HS-27A (cell line): ENCODE data around the gene ITGBL1.

Experiments used
- DNase-seq: peaks from one replicate; pipeline ENCODE4 v3.0.0-alpha.2; 2012; ENCODE audit warnings: low read depth, missing footprints

ITGBL1 gene

GRCh38 chr13:101703081-101703480, 250.6 kb downstream of the ITGBL1 start:
- no peak for DNase-seq

- DNase-seq, result no peak
Observed at GRCh38 chr13:101703838-101704237, 251.4 kb downstream of the ITGBL1 start.

GRCh38 chr13:101706651-101707050, 254.2 kb downstream of the ITGBL1 start:
- no peak for DNase-seq

- DNase-seq, result no peak
Observed at GRCh38 chr13:101707659-101708058, 255.2 kb downstream of the ITGBL1 start.

GRCh38 chr13:101708115-101708514, 255.6 kb downstream of the ITGBL1 start:
- no peak for DNase-seq

- no peak for DNase-seq
Observed at GRCh38 chr13:101709952-101710351, 257.5 kb downstream of the ITGBL1 start.

GRCh38 chr13:101711307-101712025, 259.0 kb downstream of the ITGBL1 start:
- no peak for DNase-seq

- no peak for DNase-seq
Observed at GRCh38 chr13:101712026-101712348, 259.5 kb downstream of the ITGBL1 start.

- DNase-seq, result no peak
Observed at GRCh38 chr13:101714195-101714594, 261.7 kb downstream of the ITGBL1 start.

- no peak for DNase-seq
Observed at GRCh38 chr13:101717353-101717752, 264.9 kb downstream of the ITGBL1 start.

GRCh38 chr13:101718496-101718895, 266.0 kb downstream of the ITGBL1 start:
- no peak for DNase-seq

- no peak for DNase-seq
Observed at GRCh38 chr13:101726681-101727080, 274.2 kb downstream of the ITGBL1 start.

- DNase-seq, result no peak
Observed at GRCh38 chr13:101727118-101727517, 274.6 kb downstream of the ITGBL1 start.

GRCh38 chr13:101728021-101728420, 275.5 kb downstream of the ITGBL1 start:
- DNase-seq, result no peak

GRCh38 chr13:101728615-101729014, 276.1 kb downstream of the ITGBL1 start:
- no peak for DNase-seq

- DNase-seq, result no peak
Observed at GRCh38 chr13:101730420-101731000, 278.0 kb downstream of the ITGBL1 start.

- no peak for DNase-seq
Observed at GRCh38 chr13:101736566-101736965, 284.1 kb downstream of the ITGBL1 start.

GRCh38 chr13:101738336-101738735, 285.9 kb downstream of the ITGBL1 start:
- no peak for DNase-seq

GRCh38 chr13:101739382-101740178, 287.1 kb downstream of the ITGBL1 start:
- no peak for DNase-seq

GRCh38 chr13:101746513-101746912, 294.0 kb downstream of the ITGBL1 start:
- DNase-seq, result no peak

- no peak for DNase-seq
Observed at GRCh38 chr13:101747039-101747438, 294.6 kb downstream of the ITGBL1 start.

GRCh38 chr13:101749584-101749983, 297.1 kb downstream of the ITGBL1 start:
- no peak for DNase-seq

- no peak for DNase-seq
Observed at GRCh38 chr13:101751488-101751887, 299.0 kb downstream of the ITGBL1 start.
